Measurements from ENCODE around the gene CCDC8. TPM values are rescaled to one million over a fixed set of nuclear protein-coding genes. Genes with fewer than 3 reads are reported as not detected.
A peak's percentile ranks its signal among the peaks of the same experiment; 100 is the strongest.

CCDC8 gene
- total RNA-seq, 1 experiment from 2014 or later, result not detected

DNA sequence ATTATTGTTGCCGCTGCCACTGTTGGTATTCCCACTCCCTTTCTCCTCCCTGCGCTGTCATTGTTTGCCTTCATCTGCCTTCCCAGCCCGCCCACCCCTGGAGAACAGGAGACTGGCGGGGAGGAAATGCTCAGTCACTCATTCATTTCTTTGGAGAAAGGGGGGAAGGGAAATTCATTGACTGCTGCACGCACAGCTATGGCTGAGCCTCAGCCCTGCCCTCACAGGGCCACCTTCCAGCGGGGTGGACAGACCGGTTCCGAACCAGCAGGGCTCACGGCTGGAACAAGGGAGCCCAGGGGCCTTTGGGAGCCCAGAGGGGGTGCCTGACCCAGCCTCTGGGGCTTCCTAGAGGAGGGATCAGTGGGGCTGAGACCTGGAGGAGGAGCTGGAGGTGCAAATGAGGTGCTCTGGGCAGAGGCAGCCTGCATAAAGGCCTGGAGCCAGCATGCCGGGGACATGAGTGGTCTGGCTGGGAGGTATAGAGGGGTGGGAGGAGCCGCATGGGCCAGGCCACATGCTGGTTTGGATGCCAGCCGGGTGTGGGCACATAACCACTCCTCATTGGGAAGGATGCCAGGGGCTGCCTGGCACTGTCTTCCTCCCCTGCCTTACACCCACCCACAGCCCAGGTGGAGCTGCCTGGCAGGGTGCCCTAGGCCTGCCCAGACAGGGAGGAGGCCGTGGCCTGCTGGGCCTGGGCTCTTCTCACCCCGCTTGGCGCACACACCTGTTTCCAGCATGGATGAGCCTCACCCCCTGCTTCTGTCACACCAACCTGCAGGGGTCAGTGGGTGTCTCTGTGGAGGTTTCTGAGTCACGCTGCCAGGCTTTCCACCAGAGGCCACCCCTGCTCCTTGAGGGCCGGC is 39.6 kb downstream of the CCDC8 start:
- intact Hi-C loops (cut with micrococcal nuclease), result loop anchor here (1.0 to 5.0 kb wide), 3 partner anchors 27 to 306 kb away; partner anchors contain the start of gene PPP5C
- H3K4me3 Mint-ChIP-seq (ENCODE audit: unreplicated experiment), result peak overlapping the region; percentile 61
- peaks cover 52% of the 10 kb centered on the region for H3K36me3 Mint-ChIP-seq (ENCODE audit: insufficient read depth, unreplicated experiment)
- TF ChIP-seq CTCF (IDR thresholded peaks at IDR 0.05; ENCODE audit: unreplicated experiment), result no peak
- H3K4me1 Mint-ChIP-seq (ENCODE audit: insufficient read depth, unreplicated experiment), result peaks cover 47% of the 10 kb centered on the region
- H3K9me3 Mint-ChIP-seq (ENCODE audit: unreplicated experiment), result no peaks in the 10 kb centered on the region
- no peaks in the 10 kb centered on the region for H3K27me3 Mint-ChIP-seq (ENCODE audit: insufficient read depth, unreplicated experiment)
- ChIA-PET CTCF (interaction anchor here (0.6 to 4.8 kb wide), 9 partner anchors 22 to 556 kb away, joined by 3 to 33 read pairs (median 3); no protein-coding TSS in a partner anchor), POLR2A (interaction anchor here (0.8 to 3.2 kb wide), 11 partner anchors 8 to 93 kb away, joined by 3 to 40 read pairs (median 7); partner anchors contain the start of genes HIF3A and PPP5C)
- H3K27ac Mint-ChIP-seq (ENCODE audit: low read depth, unreplicated experiment), result peak overlapping the region; percentile 77
- no TSS peak for BruUV-seq (replicated peaks)
- DNase-seq (ENCODE audit: unreplicated experiment), result peak; percentile 100

DNA sequence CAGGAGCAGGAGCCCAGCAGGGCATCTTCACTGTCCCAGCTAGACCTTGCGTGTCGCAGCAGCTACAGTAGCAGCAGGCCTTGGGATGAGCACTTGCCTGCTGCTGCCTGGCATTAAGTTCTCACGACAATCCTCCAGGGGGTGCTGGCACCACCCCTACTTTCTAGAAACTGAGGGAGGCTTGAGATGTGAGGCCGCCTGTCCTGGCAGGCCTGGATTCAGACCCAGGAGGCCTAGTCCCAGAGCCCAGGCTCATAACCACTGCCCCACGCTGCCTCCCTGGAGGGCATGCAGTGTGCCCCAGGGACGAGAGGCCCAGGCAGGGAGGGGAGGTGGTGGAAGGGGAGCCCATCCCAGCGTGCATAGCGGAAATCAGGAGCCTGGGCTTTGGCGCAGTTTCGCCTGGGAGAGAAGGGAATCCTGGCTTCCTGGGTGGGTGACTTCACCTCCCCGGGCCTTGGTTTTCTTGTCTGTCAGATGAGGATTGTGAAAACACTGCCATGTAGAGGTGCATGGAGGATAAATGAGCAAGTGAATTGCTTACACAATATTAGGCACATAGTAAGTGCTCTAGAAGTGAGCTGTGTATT is 40.4 kb downstream of the CCDC8 start:
- TF ChIP-seq CTCF (IDR thresholded peaks at IDR 0.05; ENCODE audit: unreplicated experiment), result peak; percentile 33
- DNase-seq (ENCODE audit: unreplicated experiment), result peak; percentile 73
- Mint-ChIP-seq H3K4me1 (ENCODE audit: insufficient read depth, unreplicated experiment) (peaks cover 42% of the 10 kb centered on the region), H3K9me3 (ENCODE audit: unreplicated experiment) (no peaks in the 10 kb centered on the region), H3K27me3 (ENCODE audit: insufficient read depth, unreplicated experiment) (no peaks in the 10 kb centered on the region), H3K36me3 (ENCODE audit: insufficient read depth, unreplicated experiment) (peaks cover 47% of the 10 kb centered on the region), H3K27ac (ENCODE audit: low read depth, unreplicated experiment) (peak overlapping the region; percentile 77), H3K4me3 (ENCODE audit: unreplicated experiment) (peak overlapping the region; percentile 61)
- CTCF ChIA-PET, result interaction anchor here (0.5 to 4.8 kb wide), 12 partner anchors 18 to 1101 kb away, joined by 3 to 33 read pairs (median 4); partner anchors contain the start of gene PPP5C
- POLR2A ChIA-PET, result interaction anchor here (0.7 to 3.2 kb wide), 13 partner anchors 9 to 93 kb away, joined by 3 to 40 read pairs (median 5); partner anchors contain the start of gene HIF3A
- no TSS peak for BruUV-seq (replicated peaks)
- intact Hi-C loops (cut with micrococcal nuclease), result loop anchor here (1.0 to 5.0 kb wide), 3 partner anchors 26 to 306 kb away; partner anchors contain the start of gene PPP5C

DNA sequence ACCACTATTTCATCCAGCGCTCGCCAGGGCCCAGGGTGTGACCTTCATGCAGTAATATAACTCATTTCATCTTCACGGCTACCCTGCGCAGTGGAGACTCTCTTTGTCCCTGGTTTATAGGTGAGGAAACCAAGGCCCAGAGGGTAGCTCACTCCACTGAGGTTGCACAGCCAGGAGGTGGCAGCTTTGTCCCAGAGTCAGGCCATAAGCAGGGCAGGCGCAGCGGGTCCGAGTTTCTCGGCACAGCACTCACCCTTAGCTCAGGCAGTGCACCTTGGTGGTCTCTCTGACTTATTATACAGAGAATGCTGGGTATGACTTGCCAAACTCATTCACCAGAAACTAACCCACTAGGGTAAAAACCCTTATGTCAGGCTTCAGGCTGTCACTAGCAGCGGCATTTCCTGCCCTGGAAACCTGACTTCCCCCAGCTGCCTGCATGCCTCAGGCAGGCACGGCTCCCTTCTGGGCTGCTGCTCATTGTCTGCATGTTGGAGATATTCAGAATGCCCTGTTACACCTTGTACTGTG is 41.9 kb downstream of the CCDC8 start:
- H3K9me3 Mint-ChIP-seq (ENCODE audit: unreplicated experiment), result no peaks in the 10 kb centered on the region
- intact Hi-C loops (cut with micrococcal nuclease), result loop anchor here (5.0 kb wide), 1 partner anchor 304 kb away; no protein-coding TSS in a partner anchor
- ChIA-PET POLR2A (interaction anchor here (0.6 to 3.2 kb wide), 6 partner anchors 10 to 91 kb away, joined by 3 to 14 read pairs (median 4); no protein-coding TSS in a partner anchor), CTCF (interaction anchor here (0.6 to 4.8 kb wide), 7 partner anchors 20 to 427 kb away, joined by 3 to 33 read pairs (median 5); partner anchors contain the start of gene PPP5C)
- no peak for TF ChIP-seq CTCF (IDR thresholded peaks at IDR 0.05; ENCODE audit: unreplicated experiment)
- H3K4me3 Mint-ChIP-seq (ENCODE audit: unreplicated experiment), result no peak overlapping the region
- no TSS peak for BruUV-seq (replicated peaks)
- peaks cover 44% of the 10 kb centered on the region for H3K36me3 Mint-ChIP-seq (ENCODE audit: insufficient read depth, unreplicated experiment)
- H3K27ac Mint-ChIP-seq (ENCODE audit: low read depth, unreplicated experiment), result peak overlapping the region; percentile 81
- peaks cover 40% of the 10 kb centered on the region for H3K4me1 Mint-ChIP-seq (ENCODE audit: insufficient read depth, unreplicated experiment)
- no peak for DNase-seq (ENCODE audit: unreplicated experiment)
- H3K27me3 Mint-ChIP-seq (ENCODE audit: insufficient read depth, unreplicated experiment), result no peaks in the 10 kb centered on the region
